ENCODE data around the gene KRT74.

DNA sequence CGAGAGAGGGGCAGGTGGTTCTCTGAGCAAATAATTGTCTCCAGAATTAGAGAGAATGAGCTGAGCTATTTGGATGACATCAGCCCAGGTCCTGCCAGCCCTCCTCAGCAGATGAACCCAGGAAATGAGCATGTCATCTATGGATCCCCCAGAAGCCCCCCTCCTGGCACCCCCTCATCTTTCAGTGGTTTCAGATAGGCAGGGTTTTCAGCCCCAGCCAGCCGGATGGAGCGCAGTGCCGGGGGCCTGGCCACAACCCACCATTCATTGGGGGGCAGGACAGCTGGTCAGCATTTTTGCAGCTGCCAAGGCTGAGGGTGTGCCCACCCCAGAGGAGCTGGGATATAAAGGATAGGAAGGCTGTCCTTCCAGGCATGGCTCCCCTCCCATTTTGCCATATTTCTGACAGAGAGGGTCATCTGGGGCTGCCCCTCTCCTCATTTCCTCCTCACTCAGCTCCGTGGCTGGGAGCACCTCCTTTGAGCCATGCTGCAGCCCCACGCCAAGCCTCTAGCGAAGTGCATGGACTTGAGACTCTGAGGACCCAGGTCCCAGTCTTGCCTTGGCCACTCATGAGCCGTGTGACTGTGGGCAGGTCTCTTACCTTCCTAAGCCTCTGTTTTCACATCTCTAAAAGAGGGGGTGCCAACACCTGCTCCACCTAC lies 14.7 kb downstream of the KRT74 start:
- TF ChIP-seq CTCF (IDR thresholded peaks at IDR 0.05) (no peak), POLR2A (IDR thresholded peaks at IDR 0.05) (no peak)

Measured in suprapubic skin (tissue), 3 donors.